CD4-positive, CD25-positive, alpha-beta regulatory T cell (primary cell): ENCODE measurements around the gene FOSL1. TPM values are rescaled to one million over a fixed set of nuclear protein-coding genes. Genes with fewer than 3 reads are reported as not detected.

Source experiments
- ATAC-seq, 2 donors: fragments of 150-1000 bp; cut with Tn5 transposase; one replicate each; pipeline ENCODE4 v1.10.0; 2021; ENCODE audit warnings: low read depth in 2 of 2, moderate number of reproducible peaks in 2 of 2, moderate library complexity in 1 of 2
- DNase-seq, 3 donors: peaks; one replicate each; pipeline versions ENCODE4 v3.0.0 to v3.0.0-alpha.2; 2012 to 2022; ENCODE audit warnings: mixed read lengths in 1 of 3
- H3K27ac ChIP-seq: one replicate; pipeline ENCODE4 v1.7.0; 2013; ENCODE audit warnings: mild to moderate bottlenecking, low read length; ENCODE audit not compliant: insufficient read depth, poor library complexity, severe bottlenecking
- H3K27me3 ChIP-seq: one replicate; pipeline ENCODE4 v1.7.0; 2013; ENCODE audit warnings: low read length; ENCODE audit not compliant: control insufficient read depth, insufficient read depth
- H3K36me3 ChIP-seq: one replicate; pipeline ENCODE4 v1.7.0; 2013; ENCODE audit warnings: mild to moderate bottlenecking, low read length, moderate library complexity; ENCODE audit not compliant: control insufficient read depth, insufficient read depth
- H3K4me1 ChIP-seq: 2 replicates; pipeline ENCODE4 v1.7.0; 2013; ENCODE audit warnings: mild to moderate bottlenecking, low read length; ENCODE audit not compliant: insufficient read depth, control insufficient read depth, poor library complexity, severe bottlenecking
- H3K4me3 ChIP-seq: one replicate; pipeline ENCODE4 v1.7.0; 2013; ENCODE audit warnings: low read depth, mild to moderate bottlenecking, low read length, moderate library complexity
- H3K9me3 ChIP-seq, 2 experiments: 1 replicate in 1 of 2; 2 replicates in 1 of 2; pipeline ENCODE4 v1.7.0; 2013; ENCODE audit warnings: low read length in 2 of 2, mild to moderate bottlenecking in 1 of 2, moderate library complexity in 1 of 2; ENCODE audit not compliant: control insufficient read depth in 2 of 2
- H3K27ac Mint-ChIP-seq, 3 donors: one replicate each; pipeline ENCODE4 v1.8.0; 2020 to 2022; ENCODE audit warnings: mild to moderate bottlenecking in 3 of 3, mixed read lengths in 3 of 3, moderate library complexity in 2 of 3
- H3K27me3 Mint-ChIP-seq: one replicate; pipeline ENCODE4 v1.8.0; 2022; ENCODE audit warnings: mild to moderate bottlenecking, mixed read lengths
- H3K36me3 Mint-ChIP-seq: one replicate; pipeline ENCODE4 v1.8.0; 2020; ENCODE audit warnings: mixed read lengths
- H3K4me1 Mint-ChIP-seq, 4 donors: one replicate each; pipeline ENCODE4 v1.8.0; 2020 to 2022; ENCODE audit warnings: mixed read lengths in 4 of 4, mild to moderate bottlenecking in 1 of 4
- H3K4me3 Mint-ChIP-seq, 4 donors: one replicate each; pipeline ENCODE4 v1.8.0; 2020 to 2022; ENCODE audit warnings: mild to moderate bottlenecking in 4 of 4, mixed read lengths in 4 of 4, moderate library complexity in 3 of 4
- H3K9me3 Mint-ChIP-seq, 7 donors: one replicate each; pipeline ENCODE4 v1.8.0; 2020 to 2022; ENCODE audit warnings: mixed read lengths in 7 of 7, mild to moderate bottlenecking in 3 of 7, moderate library complexity in 2 of 7
- polyA plus RNA-seq, 4 donors: library from polyadenylated mRNA; unstranded; fragments of 300-500 nt; fragmentation: Illumina TruSeq; gene quantifications; one replicate each; pipeline ENCODE4 v1.2.3, GENCODE V29; 2021
- total RNA-seq: library from RNA; stranded (reverse); gene quantifications from one replicate; pipeline ENCODE4 v1.2.3, GENCODE V29; 2022

Gene FOSL1
- total and polyA plus RNA-seq, 5 donors from 2014 or later, result 2.7 TPM; not detected in 4

- peaks cover 49% of the 10 kb centered on the region for H3K4me1 ChIP-seq
- peak overlapping the region; percentile 69 for H3K4me3 ChIP-seq
- H3K27me3 ChIP-seq, result no peaks in the 10 kb centered on the region
- peaks cover 19% of the 10 kb centered on the region for H3K36me3 ChIP-seq
- H3K9me3 Mint-ChIP-seq, result no peaks in the 10 kb centered on the region
- DNase-seq, result no peak
- H3K27ac Mint-ChIP-seq, result peak overlapping the region; percentile 97 to 100 (median 99)
- ATAC-seq, result no peak
- peaks cover 13% of the 10 kb centered on the region for H3K36me3 Mint-ChIP-seq
- H3K4me3 Mint-ChIP-seq, result peak overlapping the region; percentile 87 to 94 (median 89)
- peaks cover 6% of the 10 kb centered on the region for H3K27me3 Mint-ChIP-seq
- peaks cover 13 to 66% (median 43%) of the 10 kb centered on the region in 4 donors for H3K4me1 Mint-ChIP-seq
- H3K27ac ChIP-seq, result peak overlapping the region; percentile 97
- no peaks in the 10 kb centered on the region for H3K9me3 ChIP-seq
Measured at GRCh38 chr11:65886826-65887722, 13.1 kb downstream of the FOSL1 start.

- DNase-seq (no peak), ATAC-seq (no peak)
- Histone ChIP-seq H3K4me1 (peaks cover 42% of the 10 kb centered on the region), H3K9me3 (no peaks in the 10 kb centered on the region), H3K27ac (no peak overlapping the region), H3K27me3 (no peaks in the 10 kb centered on the region), H3K4me3 (no peak overlapping the region), H3K36me3 (peaks cover 19% of the 10 kb centered on the region)
- H3K9me3 Mint-ChIP-seq, result no peaks in the 10 kb centered on the region
- peaks cover 13 to 64% (median 43%) of the 10 kb centered on the region in 4 donors for H3K4me1 Mint-ChIP-seq
- H3K36me3 Mint-ChIP-seq, result peaks cover 13% of the 10 kb centered on the region
- peaks cover 6% of the 10 kb centered on the region for H3K27me3 Mint-ChIP-seq
- H3K4me3 Mint-ChIP-seq, result peak overlapping the region; percentile 76 to 94 (median 89)
- peak overlapping the region in 1 of 3 donors; percentile 60 for H3K27ac Mint-ChIP-seq
Measured at GRCh38 chr11:65885808-65886536, 14.2 kb downstream of the FOSL1 start.

- Mint-ChIP-seq H3K4me1 (peaks cover 12 to 68% (median 46%) of the 10 kb centered on the region in 4 donors), H3K27me3 (peaks cover 4% of the 10 kb centered on the region), H3K36me3 (peaks cover 13% of the 10 kb centered on the region), H3K27ac (peak overlapping the region in 2 of 3 donors; percentile 69 to 74), H3K9me3 (no peaks in the 10 kb centered on the region), H3K4me3 (peak overlapping the region in 1 of 4 donors; percentile 16)
- Histone ChIP-seq H3K9me3 (no peaks in the 10 kb centered on the region), H3K27ac (no peak overlapping the region), H3K27me3 (no peaks in the 10 kb centered on the region), H3K4me3 (no peak overlapping the region), H3K36me3 (peaks cover 19% of the 10 kb centered on the region), H3K4me1 (peaks cover 41% of the 10 kb centered on the region)
- DNase-seq (no peak), ATAC-seq (no peak)
Measured at GRCh38 chr11:65885231-65885630, 15.0 kb downstream of the FOSL1 start.

GRCh38 chr11:65884716-65885092 is 15.5 kb downstream of the FOSL1 start:
- Mint-ChIP-seq H3K4me1 (peaks cover 7 to 68% (median 42%) of the 10 kb centered on the region in 4 donors), H3K27ac (peak overlapping the region; percentile 56 to 78 (median 69)), H3K27me3 (no peaks in the 10 kb centered on the region), H3K4me3 (peak overlapping the region; percentile 48 to 81 (median 68)), H3K36me3 (peaks cover 13% of the 10 kb centered on the region), H3K9me3 (no peaks in the 10 kb centered on the region)
- DNase-seq (peak; percentile 72 to 83 (median 81)), ATAC-seq (peak; percentile 47 to 53)
- no peaks in the 10 kb centered on the region for H3K27me3 ChIP-seq
- H3K9me3 ChIP-seq, result no peaks in the 10 kb centered on the region
- H3K36me3 ChIP-seq, result peaks cover 19% of the 10 kb centered on the region
- peaks cover 40% of the 10 kb centered on the region for H3K4me1 ChIP-seq
- H3K4me3 ChIP-seq, result no peak overlapping the region
- H3K27ac ChIP-seq, result no peak overlapping the region

- peak overlapping the region in 3 of 4 donors; percentile 41 to 81 (median 71) for H3K4me3 Mint-ChIP-seq
- Histone ChIP-seq H3K27ac (no peak overlapping the region), H3K27me3 (no peaks in the 10 kb centered on the region), H3K9me3 (no peaks in the 10 kb centered on the region), H3K36me3 (peaks cover 19% of the 10 kb centered on the region), H3K4me1 (peaks cover 40% of the 10 kb centered on the region), H3K4me3 (no peak overlapping the region)
- H3K9me3 Mint-ChIP-seq, result no peaks in the 10 kb centered on the region
- DNase-seq (no peak), ATAC-seq (no peak)
- H3K36me3 Mint-ChIP-seq, result peaks cover 13% of the 10 kb centered on the region
- no peaks in the 10 kb centered on the region for H3K27me3 Mint-ChIP-seq
- H3K27ac Mint-ChIP-seq, result peak overlapping the region; percentile 56 to 78 (median 69)
- peaks cover under 1 to 68% (median 40%) of the 10 kb centered on the region in 4 donors for H3K4me1 Mint-ChIP-seq
Measured at GRCh38 chr11:65883786-65884715, 16.1 kb downstream of the FOSL1 start.

GRCh38 chr11:65883058-65883761 is 17.0 kb downstream of the FOSL1 start:
- no peaks in the 10 kb centered on the region for H3K9me3 Mint-ChIP-seq
- DNase-seq (no peak), ATAC-seq (no peak)
- peaks cover 19% of the 10 kb centered on the region for H3K36me3 ChIP-seq
- no peaks in the 10 kb centered on the region for H3K27me3 ChIP-seq
- peak overlapping the region in 2 of 4 donors; percentile 54 to 58 for H3K4me3 Mint-ChIP-seq
- no peaks in the 10 kb centered on the region for H3K27me3 Mint-ChIP-seq
- H3K4me3 ChIP-seq, result no peak overlapping the region
- no peak overlapping the region for H3K27ac ChIP-seq
- H3K4me1 Mint-ChIP-seq, result peaks cover 0 to 66% (median 34%) of the 10 kb centered on the region in 4 donors
- H3K36me3 Mint-ChIP-seq, result peaks cover 13% of the 10 kb centered on the region
- H3K9me3 ChIP-seq, result no peaks in the 10 kb centered on the region
- H3K27ac Mint-ChIP-seq, result no peak overlapping the region
- H3K4me1 ChIP-seq, result peaks cover 40% of the 10 kb centered on the region
